HG03575 (cell line): ENCODE data around the gene CGB5.
"Not testable (repeated sequence)": the region's sequence is repeated elsewhere in the genome, so short reads cannot be mapped to it uniquely, and the experiment has no call there.

Experiments used
- ATAC-seq: cut with Tn5 transposase; IDR thresholded peaks from one replicate; pipeline ENCODE4 v1.9.1; 2021; ENCODE audit not compliant: unreplicated experiment, insufficient number of reproducible peaks, low FRiP score; ENCODE audit errors: extremely low read depth

Gene CGB5

GRCh38 chr19:49020342-49020741, 23.3 kb upstream of the CGB5 start:
- no peak for ATAC-seq

GRCh38 chr19:49020931-49021895, 22.4 kb upstream of the CGB5 start:
- ATAC-seq, result no peak

GRCh38 chr19:49022116-49022515, 21.5 kb upstream of the CGB5 start:
- ATAC-seq, result no peak

- ATAC-seq, result not testable (repeated sequence)
Observed at GRCh38 chr19:49024233-49024632, 19.4 kb upstream of the CGB5 start, which contains the start of gene CGB3. CGB3 (minus strand) TSS chr19:49024333; CDS start chr19:49023971, 362 bp downstream.

GRCh38 chr19:49025088-49025487, 18.6 kb upstream of the CGB5 start:
- ATAC-seq, result not testable (repeated sequence)

GRCh38 chr19:49025599-49025998, 18.0 kb upstream of the CGB5 start:
- ATAC-seq, result not testable (repeated sequence)

- not testable (repeated sequence) for ATAC-seq
Observed at GRCh38 chr19:49028686-49029085, 15.0 kb upstream of the CGB5 start.

GRCh38 chr19:49029749-49030148, 13.9 kb upstream of the CGB5 start:
- ATAC-seq, result not testable (repeated sequence)

- not testable (repeated sequence) for ATAC-seq
Observed at GRCh38 chr19:49030323-49030722, 13.3 kb upstream of the CGB5 start.

GRCh38 chr19:49031642-49032301, 11.9 kb upstream of the CGB5 start, which contains the start of gene CGB2:
CGB2 (plus strand) TSS chr19:49031890; CDS start chr19:49032096, 206 bp downstream.
- ATAC-seq, result not testable (repeated sequence)

- ATAC-seq, result not testable (repeated sequence)
Observed at GRCh38 chr19:49036815-49037214, 6.8 kb upstream of the CGB5 start, which contains the start of gene CGB1. CGB1 (minus strand) TSS chr19:49036895; CDS start chr19:49036711, 184 bp downstream.

- ATAC-seq, result not testable (repeated sequence)
Observed at GRCh38 chr19:49038111-49038510, 5.5 kb upstream of the CGB5 start.

- ATAC-seq, result not testable (repeated sequence)
Observed at GRCh38 chr19:49038557-49039276, 4.9 kb upstream of the CGB5 start.

- not testable (repeated sequence) for ATAC-seq
Observed at GRCh38 chr19:49039736-49040135, 3.9 kb upstream of the CGB5 start.

GRCh38 chr19:49042177-49042576, 1.5 kb upstream of the CGB5 start:
- ATAC-seq, result no peak

GRCh38 chr19:49042666-49043065, 982 bp upstream of the CGB5 start:
- ATAC-seq, result not testable (repeated sequence)

GRCh38 chr19:49049011-49049410, 5.4 kb downstream of the CGB5 start, which contains the start of gene CGB8:
CGB8 (minus strand) TSS chr19:49049111; CDS start chr19:49048739, 372 bp downstream.
- not testable (repeated sequence) for ATAC-seq

GRCh38 chr19:49049834-49050233, 6.2 kb downstream of the CGB5 start:
- not testable (repeated sequence) for ATAC-seq
